AG04449 (cell line): ENCODE results near the gene USP19.

ENCODE experiments used
- CTCF ChIA-PET: fragments of 350-600 bp; formaldehyde crosslinking; extraction: SDS; loops from one replicate; lab custom pipeline; 2021; ENCODE audit warnings: antibody characterized with exemption; lab: Yijun Ruan, JAX
- POLR2A ChIA-PET: fragments of 400-600, 350-600 bp; formaldehyde crosslinking; extraction: SDS; loops from one replicate; lab custom pipeline; 2020; ENCODE audit warnings: antibody characterized with exemption, inconsistent platforms; lab: Yijun Ruan, JAX
- DNase-seq: peaks from one replicate; pipeline ENCODE4 v3.0.0-alpha.2; 2010; ENCODE audit warnings: low read depth, low spot score
- H3K4me3 ChIP-seq: 2 replicates; pipeline ENCODE4 v1.5.1; 2011; ENCODE audit warnings: low read depth, mild to moderate bottlenecking, control low read depth, low read length
- TF ChIP-seq, protein P1 (sequence below): IDR thresholded peaks from one replicate; pipeline ENCODE4 v1.5.1; 2011; ENCODE audit warnings: mild to moderate bottlenecking, moderate library complexity, low read length, control low read depth, inconsistent platforms; ENCODE audit not compliant: insufficient read depth; ENCODE audit errors: missing control alignments

USP19 gene

DNA sequence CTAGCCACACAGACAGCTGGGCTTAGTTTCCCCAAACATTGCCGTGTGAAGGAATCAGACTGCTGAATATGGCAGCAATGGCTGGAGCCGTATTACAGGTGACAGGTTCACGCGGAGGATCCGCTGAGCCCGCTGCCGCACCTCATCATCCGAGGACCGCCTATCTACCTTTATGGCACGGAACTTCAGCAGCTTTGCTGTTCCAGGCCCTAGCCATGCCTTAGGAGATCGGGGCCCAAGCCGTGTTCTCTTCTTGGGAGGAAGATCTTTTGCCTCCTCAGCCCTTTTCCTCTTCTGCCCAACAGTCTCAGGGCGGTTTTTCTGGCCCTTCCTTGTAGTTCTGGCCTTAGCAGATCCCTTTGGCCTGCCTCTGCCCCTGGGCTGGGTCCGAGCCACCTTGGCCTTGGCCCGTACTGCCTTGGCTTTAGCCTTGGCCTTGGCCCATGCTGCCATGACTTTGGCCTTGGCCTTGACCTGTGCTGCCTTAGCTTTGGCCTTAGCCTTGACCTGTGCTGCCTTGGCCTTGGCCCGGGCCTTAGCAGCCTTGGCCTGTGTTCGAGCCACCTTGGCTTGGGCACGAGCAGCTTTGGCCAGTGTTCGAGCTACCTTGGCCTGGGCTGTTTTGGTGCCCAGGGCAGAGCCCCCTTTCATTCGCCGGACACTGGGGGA lies 42.3 kb upstream of the USP19 start:
- ChIA-PET POLR2A (interaction anchor here (0.6 kb wide), 1 partner anchor 10 kb away, joined by 3 read pairs; no protein-coding TSS in a partner anchor), CTCF (interaction anchor here (1.6 to 2.1 kb wide), 2 partner anchors 8 to 9 kb away, joined by 4 to 9 read pairs; partner anchors contain the start of gene KLHDC8B)
- no peak for DNase-seq
- TF ChIP-seq, protein P1, sequence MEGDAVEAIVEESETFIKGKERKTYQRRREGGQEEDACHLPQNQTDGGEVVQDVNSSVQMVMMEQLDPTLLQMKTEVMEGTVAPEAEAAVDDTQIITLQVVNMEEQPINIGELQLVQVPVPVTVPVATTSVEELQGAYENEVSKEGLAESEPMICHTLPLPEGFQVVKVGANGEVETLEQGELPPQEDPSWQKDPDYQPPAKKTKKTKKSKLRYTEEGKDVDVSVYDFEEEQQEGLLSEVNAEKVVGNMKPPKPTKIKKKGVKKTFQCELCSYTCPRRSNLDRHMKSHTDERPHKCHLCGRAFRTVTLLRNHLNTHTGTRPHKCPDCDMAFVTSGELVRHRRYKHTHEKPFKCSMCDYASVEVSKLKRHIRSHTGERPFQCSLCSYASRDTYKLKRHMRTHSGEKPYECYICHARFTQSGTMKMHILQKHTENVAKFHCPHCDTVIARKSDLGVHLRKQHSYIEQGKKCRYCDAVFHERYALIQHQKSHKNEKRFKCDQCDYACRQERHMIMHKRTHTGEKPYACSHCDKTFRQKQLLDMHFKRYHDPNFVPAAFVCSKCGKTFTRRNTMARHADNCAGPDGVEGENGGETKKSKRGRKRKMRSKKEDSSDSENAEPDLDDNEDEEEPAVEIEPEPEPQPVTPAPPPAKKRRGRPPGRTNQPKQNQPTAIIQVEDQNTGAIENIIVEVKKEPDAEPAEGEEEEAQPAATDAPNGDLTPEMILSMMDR: no peak
- no peak overlapping the region for H3K4me3 ChIP-seq

DNA sequence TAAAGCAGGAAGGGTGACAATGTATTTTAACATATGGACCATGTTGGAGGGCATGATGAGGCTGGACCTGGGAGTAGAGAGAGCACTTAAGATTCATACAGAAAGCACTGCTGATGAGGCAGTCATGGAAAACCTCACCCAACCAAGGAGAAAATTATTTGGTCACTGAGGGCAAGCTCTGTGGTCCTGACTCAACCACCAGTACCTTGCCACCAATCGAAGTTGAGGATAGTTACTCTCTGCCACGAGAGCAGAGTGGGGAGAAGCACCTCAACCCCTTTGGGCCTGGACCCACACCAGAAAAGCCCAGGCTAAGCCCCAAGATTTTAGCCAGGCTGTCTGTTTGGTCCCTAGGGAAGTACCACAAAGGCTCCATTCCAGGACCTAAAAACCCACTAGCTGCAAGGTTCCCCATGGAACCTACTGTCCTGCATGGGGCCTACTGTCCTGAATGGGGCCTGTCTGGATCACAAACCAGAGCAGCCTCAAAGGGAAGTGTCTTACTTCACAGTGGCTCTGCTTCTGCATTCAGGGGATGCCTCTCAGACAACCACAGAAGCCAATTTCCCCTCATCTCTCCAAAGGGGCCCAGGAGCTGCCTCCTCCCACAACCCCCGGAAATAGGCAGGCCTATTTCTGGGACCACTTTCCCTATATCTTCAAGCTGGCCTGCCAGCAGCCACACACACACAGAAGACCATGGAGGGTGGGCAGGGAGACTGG lies 41.3 kb upstream of the USP19 start:
- POLR2A ChIA-PET: no interaction called here
- no peak for DNase-seq
- TF ChIP-seq, protein P1: no peak
- H3K4me3 ChIP-seq: no peak overlapping the region
- CTCF ChIA-PET: interaction anchor here (1.3 to 2.1 kb wide), 3 partner anchors 9 to 288 kb away, joined by 3 to 9 read pairs (median 4); partner anchors contain the start of gene KLHDC8B

GRCh38 chr3:49161197-49161596 lies 40.6 kb upstream of the USP19 start:
- DNase-seq: no peak
- TF ChIP-seq, protein P1: no peak
- ChIA-PET POLR2A (no interaction called here), CTCF (interaction anchor here (1.3 to 2.1 kb wide), 3 partner anchors 10 to 289 kb away, joined by 3 to 9 read pairs (median 4); partner anchors contain the start of gene KLHDC8B)
- no peak overlapping the region for H3K4me3 ChIP-seq

GRCh38 chr3:49158792-49159191 lies 38.2 kb upstream of the USP19 start:
- TF ChIP-seq, protein P1: no peak
- no peak overlapping the region for H3K4me3 ChIP-seq
- ChIA-PET POLR2A (interaction anchor here (0.9 kb wide), 1 partner anchor 12 kb away, joined by 3 read pairs; the partner anchor contains the start of gene KLHDC8B), CTCF (interaction anchor here (0.6 to 5.2 kb wide), 4 partner anchors 10 to 302 kb away, joined by 3 to 28 read pairs (median 4); partner anchors contain the start of gene KLHDC8B)
- DNase-seq: no peak

- DNase-seq: no peak
- ChIA-PET CTCF (interaction anchor here (1.5 to 5.2 kb wide), 2 partner anchors 10 to 13 kb away, joined by 4 to 28 read pairs; partner anchors contain the start of gene KLHDC8B), POLR2A (no interaction called here)
- TF ChIP-seq, protein P1: no peak
- no peak overlapping the region for H3K4me3 ChIP-seq
Observed at GRCh38 chr3:49158103-49158709, 37.6 kb upstream of the USP19 start.
